HG03025 (cell line): ENCODE measurements around the gene LAIR1.
"Not testable (repeated sequence)": the region's sequence is repeated elsewhere in the genome, so short reads cannot be mapped to it uniquely, and the experiment has no call there.

Source experiments
- ATAC-seq: cut with Tn5 transposase; IDR thresholded peaks from one replicate; pipeline ENCODE4 v1.9.1; 2021; ENCODE audit warnings: mild to moderate bottlenecking, moderate library complexity; ENCODE audit not compliant: unreplicated experiment, low FRiP score

Gene LAIR1

GRCh38 chr19:54379187-54379678, 14.5 kb upstream of the LAIR1 start:
- ATAC-seq = no peak

- ATAC-seq = no peak
Observed at GRCh38 chr19:54376610-54377285, 12.0 kb upstream of the LAIR1 start.

GRCh38 chr19:54375181-54375938, 10.6 kb upstream of the LAIR1 start:
- ATAC-seq = not testable (repeated sequence)

- ATAC-seq = no peak
Observed at GRCh38 chr19:54373781-54374631, 9.3 kb upstream of the LAIR1 start.

- ATAC-seq = not testable (repeated sequence)
Observed at GRCh38 chr19:54371453-54371852, 6.7 kb upstream of the LAIR1 start.

GRCh38 chr19:54370434-54370796, 5.7 kb upstream of the LAIR1 start:
- ATAC-seq = not testable (repeated sequence)

GRCh38 chr19:54369688-54370433, 5.1 kb upstream of the LAIR1 start:
- not testable (repeated sequence) for ATAC-seq

GRCh38 chr19:54369082-54369687, 4.5 kb upstream of the LAIR1 start:
- no peak for ATAC-seq

- no peak for ATAC-seq
Observed at GRCh38 chr19:54366811-54367210, 2.1 kb upstream of the LAIR1 start.

GRCh38 chr19:54365798-54366197, 1.1 kb upstream of the LAIR1 start:
- not testable (repeated sequence) for ATAC-seq

- ATAC-seq = not testable (repeated sequence)
Observed at GRCh38 chr19:54361680-54362422, 2.9 kb downstream of the LAIR1 start.

- not testable (repeated sequence) for ATAC-seq
Observed at GRCh38 chr19:54359149-54359820, 5.4 kb downstream of the LAIR1 start.

- ATAC-seq = no peak
Observed at GRCh38 chr19:54357381-54357780, 7.3 kb downstream of the LAIR1 start.

GRCh38 chr19:54356444-54357056, 8.2 kb downstream of the LAIR1 start:
- no peak for ATAC-seq

GRCh38 chr19:54355675-54356074, 9.1 kb downstream of the LAIR1 start:
- ATAC-seq = no peak

- no peak for ATAC-seq
Observed at GRCh38 chr19:54354761-54355160, 10.0 kb downstream of the LAIR1 start.

GRCh38 chr19:54352546-54352945, 12.2 kb downstream of the LAIR1 start:
- ATAC-seq = no peak

GRCh38 chr19:54352041-54352440, 12.7 kb downstream of the LAIR1 start:
- ATAC-seq = no peak
